Neural cell (in vitro differentiated cells): ENCODE measurements around the gene RFNG. TPM values are rescaled to one million over a fixed set of nuclear protein-coding genes. Genes with fewer than 3 reads are reported as not detected.

ENCODE experiments used
- H2AFZ ChIP-seq: fragments of 200-600, 300-800 bp; sonication (generic), shearing (Covaris generic); 2 replicates; pipeline ENCODE4 v1.6.0; 2014; ENCODE audit warnings: low read depth, mild to moderate bottlenecking, antibody characterized with exemption, low read length, moderate library complexity
- H3F3A ChIP-seq: fragments of 200-600 bp; shearing (Covaris generic); 2 replicates; pipeline ENCODE4 v1.6.1; 2016; ENCODE audit warnings: mild to moderate bottlenecking, moderate library complexity, mixed read lengths, antibody characterized with exemption, low read length; ENCODE audit not compliant: insufficient read depth, poor library complexity, severe bottlenecking
- H3K27ac ChIP-seq: fragments of 200-600, 300-800 bp; sonication (generic), shearing (Covaris generic); 2 replicates; pipeline ENCODE4 v1.5.1; 2014; ENCODE audit warnings: mild to moderate bottlenecking, low read length, moderate library complexity
- H3K27me3 ChIP-seq: fragments of 300-800, 200-600 bp; sonication (generic), shearing (Covaris generic); 2 replicates; pipeline ENCODE4 v1.6.0; 2014; ENCODE audit warnings: mild to moderate bottlenecking, low read depth, low read length, moderate library complexity; ENCODE audit not compliant: insufficient read depth
- H3K36me3 ChIP-seq: fragments of 300-800, 200-600 bp; sonication (generic), shearing (Covaris generic); 2 replicates; pipeline ENCODE4 v1.5.1; 2014; ENCODE audit warnings: mild to moderate bottlenecking, antibody characterized with exemption, low read length, moderate library complexity; ENCODE audit not compliant: insufficient read depth
- H3K4me2 ChIP-seq: fragments of 300-800, 200-600 bp; sonication (generic), shearing (Covaris generic); 2 replicates; pipeline ENCODE4 v1.6.0; 2014; ENCODE audit warnings: mild to moderate bottlenecking, low read length
- H3K4me3 ChIP-seq: fragments of 300-800, 200-600 bp; sonication (generic), shearing (Covaris generic); 2 replicates; pipeline ENCODE4 v1.5.1; 2014; ENCODE audit warnings: mild to moderate bottlenecking, low read length, moderate library complexity
- H3K79me2 ChIP-seq: fragments of 200-600 bp; shearing (Covaris generic); replicated peaks from 2 replicates; pipeline ENCODE4 v1.6.0; 2014; ENCODE audit warnings: mild to moderate bottlenecking, low read length, moderate library complexity; ENCODE audit not compliant: insufficient read depth
- H3K9ac ChIP-seq: fragments of 300-800, 200-600 bp; sonication (generic), shearing (Covaris generic); 2 replicates; pipeline ENCODE4 v1.6.1; 2016; ENCODE audit warnings: mild to moderate bottlenecking, low read length, mixed read lengths
- H3K9me2 ChIP-seq: fragments of 200-600 bp; shearing (Covaris generic); 2 replicates; pipeline ENCODE4 v1.6.1; 2016; ENCODE audit warnings: mild to moderate bottlenecking, low read length, mixed read lengths; ENCODE audit not compliant: insufficient read depth
- H3K9me3 ChIP-seq: fragments of 200-600, 300-800 bp; sonication (generic), shearing (Covaris generic); 2 replicates; pipeline ENCODE4 v1.6.1; 2016; ENCODE audit warnings: mild to moderate bottlenecking, mixed run types, low read length, moderate library complexity, mixed read lengths
- H4K20me1 ChIP-seq: fragments of 200-600 bp; shearing (Covaris generic); 2 replicates; pipeline ENCODE4 v1.6.1; 2016; ENCODE audit warnings: mild to moderate bottlenecking, mixed run types; ENCODE audit not compliant: insufficient read depth
- EP300 ChIP-seq: fragments of 450-650 bp; conservative IDR thresholded peaks from 2 replicates; pipeline ENCODE4 v1.6.1; 2014; ENCODE audit warnings: antibody characterized with exemption, mild to moderate bottlenecking, moderate library complexity; ENCODE audit not compliant: poor library complexity, severe bottlenecking
- EZH2 ChIP-seq: fragments of 200-600, 300-800 bp; shearing (Covaris generic), sonication (generic); IDR thresholded peaks from 2 replicates; pipeline ENCODE4 v1.6.1; 2014; ENCODE audit warnings: antibody characterized with exemption, low read length, borderline replicate concordance, mild to moderate bottlenecking; ENCODE audit not compliant: insufficient read depth, poor library complexity, severe bottlenecking
- MXI1 ChIP-seq: fragments of 450-650 bp; conservative IDR thresholded peaks from 2 replicates; pipeline ENCODE4 v1.6.1; 2014; ENCODE audit warnings: antibody characterized with exemption, mild to moderate bottlenecking; ENCODE audit not compliant: poor library complexity, severe bottlenecking
- POLR2AphosphoS5 ChIP-seq: IDR thresholded peaks from 2 replicates; pipeline ENCODE4 v1.6.1; 2012
- RAD21 ChIP-seq: fragments of 450-650 bp; conservative IDR thresholded peaks from 2 replicates; pipeline ENCODE4 v1.6.1; 2014; ENCODE audit warnings: antibody characterized with exemption, mild to moderate bottlenecking, moderate library complexity
- SMC3 ChIP-seq: fragments of 450-650 bp; conservative IDR thresholded peaks from 2 replicates; pipeline ENCODE4 v1.6.1; 2014; ENCODE audit warnings: antibody characterized with exemption, mild to moderate bottlenecking, moderate library complexity; ENCODE audit not compliant: poor library complexity
- TAF1 ChIP-seq: IDR thresholded peaks from 2 replicates; pipeline ENCODE4 v1.6.1; 2012; ENCODE audit warnings: low read depth
- polyA plus RNA-seq: library from polyadenylated mRNA; depleted of rRNA; stranded (reverse); fragments of >200 nt; gene quantifications from 2 replicates; pipeline ENCODE4 v1.2.3, GENCODE V29; 2014
- TF ChIP-seq, protein P1 (sequence below): IDR thresholded peaks from 2 replicates; pipeline ENCODE4 v1.6.1; 2012; ENCODE audit warnings: borderline replicate concordance
- TF ChIP-seq, protein P2 (sequence below): fragments of 450-650 bp; IDR thresholded peaks from 2 replicates; pipeline ENCODE4 v1.5.1; 2014; ENCODE audit warnings: antibody characterized with exemption, mild to moderate bottlenecking, moderate library complexity; ENCODE audit not compliant: poor library complexity, severe bottlenecking

The RFNG gene
- polyA plus RNA-seq, 1 donor from 2014 or later: 176 TPM

DNA sequence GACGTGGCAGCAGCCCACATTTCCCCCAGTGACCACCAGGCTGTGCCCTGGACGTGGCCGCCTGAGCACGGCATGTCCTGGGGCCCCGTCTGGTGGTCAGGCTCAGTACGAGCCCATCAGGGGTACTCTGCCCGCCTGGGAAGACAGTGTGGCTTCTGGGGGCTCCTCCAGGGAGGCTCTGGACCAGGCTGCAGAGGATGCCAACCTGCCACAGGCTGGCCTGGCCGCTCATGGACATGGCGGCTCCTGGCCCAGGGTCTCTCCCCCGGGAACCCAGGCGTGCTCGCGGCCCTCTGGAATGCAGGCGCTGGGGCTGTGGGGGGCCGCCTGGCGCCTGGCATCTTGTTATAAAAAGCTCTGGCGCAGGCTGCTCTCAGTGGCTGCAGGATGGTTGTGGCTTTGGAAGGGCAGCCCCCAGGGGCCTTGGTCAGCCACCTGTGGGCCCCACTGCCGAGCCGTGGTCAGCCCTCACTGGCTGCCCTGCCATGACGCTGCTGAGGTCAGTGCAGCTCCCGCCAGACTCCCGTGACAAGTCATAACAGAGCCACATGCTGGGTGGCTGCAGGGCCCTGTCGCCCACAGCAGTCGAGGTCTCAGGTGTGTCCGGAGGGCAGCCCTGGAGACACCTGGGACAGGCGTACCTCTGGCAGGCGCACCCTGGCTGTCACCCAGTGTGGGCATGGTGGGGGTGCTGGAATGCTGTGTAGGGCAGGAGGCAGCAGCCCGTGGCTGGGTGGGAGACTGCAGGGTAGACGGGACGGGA is 43.9 kb downstream of the RFNG start:
- Histone ChIP-seq H3K9me2 (no peaks in the 10 kb centered on the region), H3K4me2 (no peak overlapping the region), H2AFZ (no peak overlapping the region), H3K27ac (no peak overlapping the region), H3K79me2 (no peaks in the 10 kb centered on the region), H3K9me3 (no peaks in the 10 kb centered on the region), H3K4me3 (no peak overlapping the region), H3K27me3 (no peaks in the 10 kb centered on the region), H3F3A (no peaks in the 10 kb centered on the region), H4K20me1 (no peaks in the 10 kb centered on the region), H3K9ac (no peak overlapping the region), H3K36me3 (no peaks in the 10 kb centered on the region)
- TF ChIP-seq RAD21: no peak

DNA sequence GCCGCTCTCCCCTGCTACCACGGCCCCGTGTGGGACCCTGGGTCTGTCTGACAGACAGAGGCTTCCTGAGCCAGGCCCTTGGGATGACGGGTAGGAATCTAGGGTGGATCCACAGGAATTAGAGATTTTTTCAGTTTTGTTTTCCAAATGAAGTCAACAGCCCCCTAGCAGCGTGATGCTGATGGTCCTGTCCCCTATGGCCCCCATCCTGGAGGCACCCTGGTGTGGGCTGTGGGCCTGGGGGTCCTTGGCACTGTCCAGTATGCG is 44.5 kb downstream of the RFNG start:
- Histone ChIP-seq H3K27me3 (no peaks in the 10 kb centered on the region), H3K79me2 (no peaks in the 10 kb centered on the region), H3K36me3 (no peaks in the 10 kb centered on the region), H3K4me2 (no peak overlapping the region), H2AFZ (no peak overlapping the region), H4K20me1 (no peaks in the 10 kb centered on the region), H3K9me2 (no peaks in the 10 kb centered on the region), H3K4me3 (no peak overlapping the region), H3K27ac (no peak overlapping the region), H3K9ac (no peak overlapping the region), H3K9me3 (no peaks in the 10 kb centered on the region), H3F3A (no peaks in the 10 kb centered on the region)
- no peak for TF ChIP-seq RAD21
- TF ChIP-seq TAF1: no peak
- TF ChIP-seq, protein P1, sequence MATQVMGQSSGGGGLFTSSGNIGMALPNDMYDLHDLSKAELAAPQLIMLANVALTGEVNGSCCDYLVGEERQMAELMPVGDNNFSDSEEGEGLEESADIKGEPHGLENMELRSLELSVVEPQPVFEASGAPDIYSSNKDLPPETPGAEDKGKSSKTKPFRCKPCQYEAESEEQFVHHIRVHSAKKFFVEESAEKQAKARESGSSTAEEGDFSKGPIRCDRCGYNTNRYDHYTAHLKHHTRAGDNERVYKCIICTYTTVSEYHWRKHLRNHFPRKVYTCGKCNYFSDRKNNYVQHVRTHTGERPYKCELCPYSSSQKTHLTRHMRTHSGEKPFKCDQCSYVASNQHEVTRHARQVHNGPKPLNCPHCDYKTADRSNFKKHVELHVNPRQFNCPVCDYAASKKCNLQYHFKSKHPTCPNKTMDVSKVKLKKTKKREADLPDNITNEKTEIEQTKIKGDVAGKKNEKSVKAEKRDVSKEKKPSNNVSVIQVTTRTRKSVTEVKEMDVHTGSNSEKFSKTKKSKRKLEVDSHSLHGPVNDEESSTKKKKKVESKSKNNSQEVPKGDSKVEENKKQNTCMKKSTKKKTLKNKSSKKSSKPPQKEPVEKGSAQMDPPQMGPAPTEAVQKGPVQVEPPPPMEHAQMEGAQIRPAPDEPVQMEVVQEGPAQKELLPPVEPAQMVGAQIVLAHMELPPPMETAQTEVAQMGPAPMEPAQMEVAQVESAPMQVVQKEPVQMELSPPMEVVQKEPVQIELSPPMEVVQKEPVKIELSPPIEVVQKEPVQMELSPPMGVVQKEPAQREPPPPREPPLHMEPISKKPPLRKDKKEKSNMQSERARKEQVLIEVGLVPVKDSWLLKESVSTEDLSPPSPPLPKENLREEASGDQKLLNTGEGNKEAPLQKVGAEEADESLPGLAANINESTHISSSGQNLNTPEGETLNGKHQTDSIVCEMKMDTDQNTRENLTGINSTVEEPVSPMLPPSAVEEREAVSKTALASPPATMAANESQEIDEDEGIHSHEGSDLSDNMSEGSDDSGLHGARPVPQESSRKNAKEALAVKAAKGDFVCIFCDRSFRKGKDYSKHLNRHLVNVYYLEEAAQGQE: no peak
- TF ChIP-seq EZH2: no peak
- TF ChIP-seq, protein P2, sequence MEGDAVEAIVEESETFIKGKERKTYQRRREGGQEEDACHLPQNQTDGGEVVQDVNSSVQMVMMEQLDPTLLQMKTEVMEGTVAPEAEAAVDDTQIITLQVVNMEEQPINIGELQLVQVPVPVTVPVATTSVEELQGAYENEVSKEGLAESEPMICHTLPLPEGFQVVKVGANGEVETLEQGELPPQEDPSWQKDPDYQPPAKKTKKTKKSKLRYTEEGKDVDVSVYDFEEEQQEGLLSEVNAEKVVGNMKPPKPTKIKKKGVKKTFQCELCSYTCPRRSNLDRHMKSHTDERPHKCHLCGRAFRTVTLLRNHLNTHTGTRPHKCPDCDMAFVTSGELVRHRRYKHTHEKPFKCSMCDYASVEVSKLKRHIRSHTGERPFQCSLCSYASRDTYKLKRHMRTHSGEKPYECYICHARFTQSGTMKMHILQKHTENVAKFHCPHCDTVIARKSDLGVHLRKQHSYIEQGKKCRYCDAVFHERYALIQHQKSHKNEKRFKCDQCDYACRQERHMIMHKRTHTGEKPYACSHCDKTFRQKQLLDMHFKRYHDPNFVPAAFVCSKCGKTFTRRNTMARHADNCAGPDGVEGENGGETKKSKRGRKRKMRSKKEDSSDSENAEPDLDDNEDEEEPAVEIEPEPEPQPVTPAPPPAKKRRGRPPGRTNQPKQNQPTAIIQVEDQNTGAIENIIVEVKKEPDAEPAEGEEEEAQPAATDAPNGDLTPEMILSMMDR: no peak
- TF ChIP-seq POLR2AphosphoS5: no peak
- TF ChIP-seq MXI1: no peak
- TF ChIP-seq EP300: no peak
- TF ChIP-seq SMC3: no peak
